NT2/D1 (cell line): ENCODE measurements around the gene SIN3B.
A peak's percentile ranks its signal among the peaks of the same experiment; 100 is the strongest.

ENCODE experiments used
- DNase-seq: peaks from one replicate; pipeline ENCODE4 v3.0.0-alpha.2; 2011; ENCODE audit warnings: low read depth, low spot score
- H3K27me3 ChIP-seq: 2 replicates; pipeline ENCODE4 v1.6.0; 2011; ENCODE audit warnings: mild to moderate bottlenecking; ENCODE audit not compliant: insufficient read length, insufficient read depth
- H3K36me3 ChIP-seq: 2 replicates; pipeline ENCODE4 v1.6.1; 2011; ENCODE audit warnings: mild to moderate bottlenecking, low read length, mixed read lengths; ENCODE audit not compliant: insufficient read depth, insufficient read length
- H3K4me1 ChIP-seq: 2 replicates; pipeline ENCODE4 v1.5.1; 2011; ENCODE audit not compliant: insufficient read depth, insufficient read length
- H3K4me3 ChIP-seq: 2 replicates; pipeline ENCODE4 v1.5.1; 2011; ENCODE audit warnings: low read depth; ENCODE audit not compliant: insufficient read length
- H3K9ac ChIP-seq: 2 replicates; pipeline ENCODE4 v1.6.0; 2011; ENCODE audit warnings: low read depth; ENCODE audit not compliant: insufficient read length
- H3K9me3 ChIP-seq: 2 replicates; pipeline ENCODE4 v1.5.1; 2011; ENCODE audit warnings: mild to moderate bottlenecking, low read length; ENCODE audit not compliant: insufficient read depth
- SUZ12 ChIP-seq: IDR thresholded peaks from 2 replicates; pipeline ENCODE4 v1.6.1; 2011; ENCODE audit not compliant: insufficient read length, insufficient read depth; ENCODE audit errors: extremely low read depth
- YY1 ChIP-seq: IDR thresholded peaks from 2 replicates; pipeline ENCODE4 v1.6.1; 2011; ENCODE audit not compliant: insufficient read length, insufficient read depth
- ZNF274 ChIP-seq: IDR thresholded peaks from 2 replicates; pipeline ENCODE4 v1.6.1; 2011; ENCODE audit warnings: mild to moderate bottlenecking, low read depth, low read length

The SIN3B gene

DNA sequence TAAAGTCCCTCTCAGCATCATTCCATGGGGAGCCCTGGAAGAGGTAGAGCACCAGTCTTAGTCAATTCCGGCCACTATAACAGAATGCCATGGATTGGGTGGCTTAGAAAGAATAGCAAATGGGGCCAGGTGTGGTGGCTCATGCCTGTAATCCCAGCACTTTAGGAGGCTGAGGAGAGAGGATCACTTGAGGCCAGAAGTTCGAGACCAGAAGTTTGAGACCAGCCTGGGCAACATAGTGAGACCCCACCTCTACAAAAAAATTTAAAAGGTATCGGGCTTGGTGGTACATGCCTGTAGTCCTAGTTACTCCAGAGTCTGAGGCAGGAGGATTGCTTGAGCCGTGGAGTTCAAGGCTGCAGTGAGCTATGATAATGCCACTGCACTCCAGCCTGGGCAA lies 25.0 kb upstream of the SIN3B start:
- Histone ChIP-seq H3K27me3 (no peaks in the 10 kb centered on the region), H3K4me1 (peaks cover 11% of the 10 kb centered on the region), H3K4me3 (no peak overlapping the region), H3K9me3 (no peaks in the 10 kb centered on the region; the same call in 1 of the 2 replicates), H3K9ac (no peak overlapping the region), H3K36me3 (no peaks in the 10 kb centered on the region)
- TF ChIP-seq ZNF274 (no peak), YY1 (no peak), SUZ12 (no peak)
- no peak for DNase-seq

DNA sequence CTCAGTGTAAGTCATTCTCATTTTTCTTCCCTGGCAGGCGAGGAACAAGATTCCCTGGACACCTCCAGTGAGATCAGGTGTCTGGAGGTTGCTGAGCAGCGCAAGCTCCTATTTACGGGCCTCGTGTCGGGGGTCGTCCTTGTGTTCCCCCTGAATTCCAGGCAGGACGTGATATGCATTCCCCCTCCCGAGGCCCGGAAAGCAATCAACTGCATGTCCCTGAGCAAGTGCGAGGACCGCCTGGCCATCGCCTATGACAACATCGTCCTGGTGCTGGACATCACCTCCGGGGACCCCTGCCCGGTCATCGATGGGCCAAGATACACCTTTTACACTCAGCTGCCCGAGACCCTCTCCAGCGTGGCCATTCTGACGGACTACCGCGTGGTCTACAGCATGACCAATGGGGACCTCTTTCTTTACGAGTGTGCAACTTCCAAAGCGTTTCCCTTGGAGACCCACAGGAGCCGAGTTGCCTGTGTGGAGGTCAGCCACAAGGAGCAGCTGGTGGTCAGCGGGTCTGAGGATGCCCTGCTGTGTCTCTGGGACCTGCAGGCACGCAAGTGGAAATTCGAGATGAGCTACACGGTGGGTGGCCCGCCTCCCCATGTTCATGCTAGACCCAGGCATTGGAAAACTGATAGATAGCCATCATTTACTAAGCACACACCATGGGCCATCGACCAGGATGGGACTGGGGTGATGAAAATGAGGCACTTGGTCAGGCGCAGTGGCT lies 21.5 kb upstream of the SIN3B start:
- no peak overlapping the region for H3K9ac ChIP-seq
- no peaks in the 10 kb centered on the region for H3K36me3 ChIP-seq
- no peak for TF ChIP-seq ZNF274
- no peak for TF ChIP-seq YY1
- TF ChIP-seq SUZ12 = no peak
- DNase-seq = no peak
- no peak overlapping the region for H3K4me3 ChIP-seq
- H3K27me3 ChIP-seq = no peaks in the 10 kb centered on the region
- peaks cover 11% of the 10 kb centered on the region for H3K4me1 ChIP-seq
- peaks cover 9% of the 10 kb centered on the region; the same call in 1 of the 2 replicates for H3K9me3 ChIP-seq

DNA sequence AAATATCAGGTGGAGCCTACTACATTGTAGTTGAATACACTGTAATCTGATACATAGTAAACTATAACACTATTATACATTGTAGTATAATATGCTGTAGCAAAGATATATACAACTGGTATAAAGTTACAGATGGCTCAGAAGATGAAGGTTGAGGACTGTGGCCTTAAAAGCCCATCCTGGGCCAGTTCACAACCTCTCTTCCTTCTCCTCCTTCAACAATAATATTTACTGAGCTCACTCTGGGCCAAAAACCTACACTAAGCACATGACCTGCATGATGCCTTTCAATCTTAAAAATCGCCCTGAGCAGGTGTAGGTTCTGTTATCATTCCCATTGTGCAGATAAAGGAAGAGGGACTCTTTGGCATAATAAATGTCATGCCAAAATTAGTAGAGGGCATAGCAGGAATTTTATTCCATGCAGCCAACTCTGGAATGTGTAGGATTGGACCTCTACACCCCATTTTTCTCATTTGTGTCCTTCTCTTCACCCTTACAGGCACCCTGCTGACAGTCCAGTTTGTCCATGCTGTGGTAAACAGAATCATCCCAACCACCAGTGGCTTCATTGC lies 14.6 kb upstream of the SIN3B start:
- no peak for DNase-seq
- no peak for TF ChIP-seq SUZ12
- TF ChIP-seq YY1 = no peak
- no peak for TF ChIP-seq ZNF274

GRCh38 chr19:16820056-16820455 lies 9.1 kb upstream of the SIN3B start:
- Histone ChIP-seq H3K4me3 (no peak overlapping the region), H3K4me1 (no peaks in the 10 kb centered on the region), H3K9me3 (peaks cover 20% of the 10 kb centered on the region), H3K9ac (no peak overlapping the region), H3K36me3 (no peaks in the 10 kb centered on the region), H3K27me3 (no peaks in the 10 kb centered on the region)
- DNase-seq = no peak
- no peak for TF ChIP-seq SUZ12
- no peak for TF ChIP-seq YY1
- TF ChIP-seq ZNF274 = no peak

More for the DNA sequence above, 14.6 kb upstream of the SIN3B start:
- Histone ChIP-seq H3K9me3 (peaks cover 52% of the 10 kb centered on the region), H3K36me3 (no peaks in the 10 kb centered on the region), H3K4me1 (no peaks in the 10 kb centered on the region), H3K4me3 (no peak overlapping the region), H3K27me3 (no peaks in the 10 kb centered on the region), H3K9ac (no peak overlapping the region)

GRCh38 chr19:16821081-16821480 lies 8.1 kb upstream of the SIN3B start:
- Histone ChIP-seq H3K27me3 (no peaks in the 10 kb centered on the region), H3K9me3 (peaks cover 9% of the 10 kb centered on the region), H3K9ac (no peak overlapping the region), H3K36me3 (no peaks in the 10 kb centered on the region), H3K4me1 (peaks cover under 1% of the 10 kb centered on the region), H3K4me3 (no peak overlapping the region)
- no peak for DNase-seq
- TF ChIP-seq YY1 = no peak
- no peak for TF ChIP-seq ZNF274
- TF ChIP-seq SUZ12 = no peak

GRCh38 chr19:16822648-16823047 lies 6.5 kb upstream of the SIN3B start:
- H3K9ac ChIP-seq = no peak overlapping the region
- no peak for TF ChIP-seq YY1
- TF ChIP-seq ZNF274 = no peak
- TF ChIP-seq SUZ12 = no peak
- no peak for DNase-seq

GRCh38 chr19:16824658-16825311 lies 4.4 kb upstream of the SIN3B start:
- TF ChIP-seq ZNF274 (no peak), SUZ12 (no peak), YY1 (no peak)
- peak overlapping the region; percentile 26 for H3K9ac ChIP-seq
- peaks cover 2% of the 10 kb centered on the region for H3K4me1 ChIP-seq
- no peaks in the 10 kb centered on the region for H3K9me3 ChIP-seq
- no peak for DNase-seq
- no peaks in the 10 kb centered on the region for H3K27me3 ChIP-seq
- no peak overlapping the region for H3K4me3 ChIP-seq
- no peaks in the 10 kb centered on the region for H3K36me3 ChIP-seq

More at GRCh38 chr19:16822648-16823047, 6.5 kb upstream of the SIN3B start:
- peaks cover 2% of the 10 kb centered on the region for H3K4me1 ChIP-seq
- no peaks in the 10 kb centered on the region for H3K9me3 ChIP-seq
- no peaks in the 10 kb centered on the region for H3K36me3 ChIP-seq
- no peaks in the 10 kb centered on the region for H3K27me3 ChIP-seq
- H3K4me3 ChIP-seq = no peak overlapping the region
